WTC11 (cell line): ENCODE data around the gene CDH13. TPM values are rescaled to one million over a fixed set of nuclear protein-coding genes. Genes with fewer than 3 reads are reported as not detected.

ENCODE experiments used
- ATAC-seq: fragments of 200-7000 bp; cut with Tn5 transposase; 2 replicates; pipeline ENCODE4 v1.10.0; 2021; ENCODE audit warnings: mild to moderate bottlenecking, moderate library complexity
- CTCF ChIA-PET: fragments of 300-600 bp; sonication (Branson Sonifier 250); formaldehyde crosslinking; loops from one replicate; lab custom pipeline; 2021; ENCODE audit warnings: antibody characterized with exemption; lab: Charles Lee
- POLR2A ChIA-PET: fragments of 350-600 bp; sonication (Branson Sonifier 250); formaldehyde crosslinking; loops from one replicate; lab custom pipeline; 2021; ENCODE audit warnings: antibody characterized with exemption; lab: Charles Lee
- DNase-seq: peaks from one replicate; pipeline ENCODE4 v3.0.0; 2021; ENCODE audit warnings: low spot score
- H3K27ac Mint-ChIP-seq: 2 replicates; pipeline ENCODE4 v1.8.0; 2021; ENCODE audit warnings: mixed read lengths
- H3K27me3 Mint-ChIP-seq: 2 replicates; pipeline ENCODE4 v1.8.0; 2021; ENCODE audit warnings: low read depth, mild to moderate bottlenecking, moderate library complexity, mixed read lengths
- H3K36me3 Mint-ChIP-seq: 2 replicates; pipeline ENCODE4 v1.8.0; 2021; ENCODE audit warnings: mixed read lengths
- H3K4me1 Mint-ChIP-seq: 2 replicates; pipeline ENCODE4 v1.8.0; 2022; ENCODE audit warnings: mixed read lengths
- H3K4me3 Mint-ChIP-seq: 2 replicates; pipeline ENCODE4 v1.8.0; 2021; ENCODE audit warnings: mild to moderate bottlenecking, moderate library complexity, mixed read lengths
- H3K9me3 Mint-ChIP-seq: 2 replicates; pipeline ENCODE4 v1.8.0; 2021; ENCODE audit warnings: mixed read lengths
- AFF4 ChIP-seq: sonication (generic); formaldehyde crosslinking; IDR thresholded peaks from 2 replicates; pipeline ENCODE4 v1.8.1; 2023; ENCODE audit warnings: mild to moderate bottlenecking, missing genetic modification reagents, borderline replicate concordance
- CREB1 ChIP-seq: sonication (generic); formaldehyde crosslinking; IDR thresholded peaks from 2 replicates; pipeline ENCODE4 v1.8.0; 2023; ENCODE audit warnings: mild to moderate bottlenecking, missing genetic modification reagents
- E2F1 ChIP-seq: sonication (generic); formaldehyde crosslinking; IDR thresholded peaks from 2 replicates; pipeline ENCODE4 v1.8.0; 2022; ENCODE audit warnings: mild to moderate bottlenecking, missing genetic modification reagents
- ERG ChIP-seq: fragments of 250-450 bp; sonication (Bioruptor Pico); IDR thresholded peaks from 2 replicates; pipeline ENCODE4 v1.8.0; 2021; ENCODE audit warnings: mild to moderate bottlenecking
- ETV6 ChIP-seq: sonication (generic); formaldehyde crosslinking; IDR thresholded peaks from 2 replicates; pipeline ENCODE4 v1.8.1; 2022; ENCODE audit warnings: mild to moderate bottlenecking, missing genetic modification reagents
- FOXP1 ChIP-seq: sonication (generic); formaldehyde crosslinking; IDR thresholded peaks from 2 replicates; pipeline ENCODE4 v1.8.0; 2022; ENCODE audit warnings: missing genetic modification reagents, mild to moderate bottlenecking, moderate library complexity, borderline replicate concordance
- GTF2I ChIP-seq: fragments of 250-450 bp; sonication (Bioruptor Pico); conservative IDR thresholded peaks from 2 replicates; pipeline ENCODE4 v1.4.0; 2021; ENCODE audit warnings: mild to moderate bottlenecking
- JUN ChIP-seq: sonication (generic); formaldehyde crosslinking; IDR thresholded peaks from 2 replicates; pipeline ENCODE4 v1.8.0; 2023; ENCODE audit warnings: mild to moderate bottlenecking, missing genetic modification reagents
- KAT7 ChIP-seq: sonication (generic); formaldehyde crosslinking; IDR thresholded peaks from 2 replicates; pipeline ENCODE4 v1.8.1; 2023; ENCODE audit warnings: missing genetic modification reagents, mild to moderate bottlenecking, borderline replicate concordance
- NR1H2 ChIP-seq: sonication (generic); formaldehyde crosslinking; IDR thresholded peaks from 2 replicates; pipeline ENCODE4 v1.9.0; 2021; ENCODE audit warnings: mild to moderate bottlenecking, moderate library complexity, missing genetic modification reagents
- PREB ChIP-seq: sonication (generic); formaldehyde crosslinking; IDR thresholded peaks from 2 replicates; pipeline ENCODE4 v1.8.1; 2022; ENCODE audit warnings: mild to moderate bottlenecking, missing genetic modification reagents, moderate library complexity, borderline replicate concordance
- ZBTB21 ChIP-seq: sonication (generic); formaldehyde crosslinking; IDR thresholded peaks from 2 replicates; pipeline ENCODE4 v1.8.1; 2023; ENCODE audit warnings: mild to moderate bottlenecking, missing genetic modification reagents, borderline replicate concordance
- ZNF219 ChIP-seq: sonication (generic); formaldehyde crosslinking; IDR thresholded peaks from 2 replicates; pipeline ENCODE4 v1.8.0; 2023; ENCODE audit warnings: missing genetic modification reagents, mild to moderate bottlenecking, borderline replicate concordance
- total RNA-seq: library from RNA; stranded (reverse); gene quantifications from 3 replicates; pipeline ENCODE4 v1.2.3, GENCODE V29; 2021
- TF ChIP-seq, protein P1 (sequence below): sonication (generic); formaldehyde crosslinking; IDR thresholded peaks from 2 replicates; pipeline ENCODE4 v1.8.0; 2022; ENCODE audit warnings: missing genetic modification reagents
- TF ChIP-seq, protein P2 (sequence below): sonication (generic); formaldehyde crosslinking; IDR thresholded peaks from 2 replicates; pipeline ENCODE4 v1.8.1; 2022; ENCODE audit warnings: missing genetic modification reagents, borderline replicate concordance

Gene CDH13
- total RNA-seq, 1 experiment from 2014 or later, result 0.81 TPM

DNA sequence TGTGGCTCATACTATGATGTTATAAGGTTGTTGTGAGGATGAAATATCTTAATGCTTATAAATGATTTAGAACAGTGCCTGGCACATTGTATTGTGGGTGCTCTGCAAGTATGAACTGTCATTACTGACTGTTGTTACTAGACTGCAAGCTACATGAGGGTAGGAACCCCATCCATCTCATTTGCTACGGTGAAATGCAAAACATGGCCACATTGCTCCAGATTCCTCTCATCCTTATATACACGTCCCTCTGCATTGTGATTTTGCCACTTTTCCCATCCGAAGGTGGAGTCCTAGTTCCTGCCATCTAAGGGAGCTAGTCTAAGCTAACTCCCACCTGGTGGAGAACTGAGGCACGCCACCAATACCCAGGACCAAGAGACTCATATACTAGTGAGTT is 1210.8 kb downstream of the CDH13 start:
- peaks cover 1% of the 10 kb centered on the region; the same call in 1 of the 2 replicates for H3K27me3 Mint-ChIP-seq
- ATAC-seq (no peak), DNase-seq (no peak)
- POLR2A ChIA-PET, result no interaction called here
- peak overlapping the region; percentile 81 for H3K27ac Mint-ChIP-seq
- peaks cover 18% of the 10 kb centered on the region for H3K9me3 Mint-ChIP-seq
- TF ChIP-seq, protein P1, sequence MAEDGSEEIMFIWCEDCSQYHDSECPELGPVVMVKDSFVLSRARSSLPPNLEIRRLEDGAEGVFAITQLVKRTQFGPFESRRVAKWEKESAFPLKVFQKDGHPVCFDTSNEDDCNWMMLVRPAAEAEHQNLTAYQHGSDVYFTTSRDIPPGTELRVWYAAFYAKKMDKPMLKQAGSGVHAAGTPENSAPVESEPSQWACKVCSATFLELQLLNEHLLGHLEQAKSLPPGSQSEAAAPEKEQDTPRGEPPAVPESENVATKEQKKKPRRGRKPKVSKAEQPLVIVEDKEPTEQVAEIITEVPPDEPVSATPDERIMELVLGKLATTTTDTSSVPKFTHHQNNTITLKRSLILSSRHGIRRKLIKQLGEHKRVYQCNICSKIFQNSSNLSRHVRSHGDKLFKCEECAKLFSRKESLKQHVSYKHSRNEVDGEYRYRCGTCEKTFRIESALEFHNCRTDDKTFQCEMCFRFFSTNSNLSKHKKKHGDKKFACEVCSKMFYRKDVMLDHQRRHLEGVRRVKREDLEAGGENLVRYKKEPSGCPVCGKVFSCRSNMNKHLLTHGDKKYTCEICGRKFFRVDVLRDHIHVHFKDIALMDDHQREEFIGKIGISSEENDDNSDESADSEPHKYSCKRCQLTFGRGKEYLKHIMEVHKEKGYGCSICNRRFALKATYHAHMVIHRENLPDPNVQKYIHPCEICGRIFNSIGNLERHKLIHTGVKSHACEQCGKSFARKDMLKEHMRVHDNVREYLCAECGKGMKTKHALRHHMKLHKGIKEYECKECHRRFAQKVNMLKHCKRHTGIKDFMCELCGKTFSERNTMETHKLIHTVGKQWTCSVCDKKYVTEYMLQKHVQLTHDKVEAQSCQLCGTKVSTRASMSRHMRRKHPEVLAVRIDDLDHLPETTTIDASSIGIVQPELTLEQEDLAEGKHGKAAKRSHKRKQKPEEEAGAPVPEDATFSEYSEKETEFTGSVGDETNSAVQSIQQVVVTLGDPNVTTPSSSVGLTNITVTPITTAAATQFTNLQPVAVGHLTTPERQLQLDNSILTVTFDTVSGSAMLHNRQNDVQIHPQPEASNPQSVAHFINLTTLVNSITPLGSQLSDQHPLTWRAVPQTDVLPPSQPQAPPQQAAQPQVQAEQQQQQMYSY, result peak; percentile 76
- TF ChIP-seq E2F1 (CRISPR knock-in tag), result no peak
- no peak for TF ChIP-seq NR1H2 (CRISPR knock-in tag)
- no peak for TF ChIP-seq KAT7
- no peak for TF ChIP-seq ZNF219 (CRISPR knock-in tag)
- H3K4me1 Mint-ChIP-seq, result peaks cover 75% of the 10 kb centered on the region
- H3K36me3 Mint-ChIP-seq, result peaks cover 16% of the 10 kb centered on the region
- no peak overlapping the region for H3K4me3 Mint-ChIP-seq
- CTCF ChIA-PET, result interaction anchor here (0.6 kb wide), 1 partner anchor 453 kb away, joined by 3 read pairs; no protein-coding TSS in a partner anchor

DNA sequence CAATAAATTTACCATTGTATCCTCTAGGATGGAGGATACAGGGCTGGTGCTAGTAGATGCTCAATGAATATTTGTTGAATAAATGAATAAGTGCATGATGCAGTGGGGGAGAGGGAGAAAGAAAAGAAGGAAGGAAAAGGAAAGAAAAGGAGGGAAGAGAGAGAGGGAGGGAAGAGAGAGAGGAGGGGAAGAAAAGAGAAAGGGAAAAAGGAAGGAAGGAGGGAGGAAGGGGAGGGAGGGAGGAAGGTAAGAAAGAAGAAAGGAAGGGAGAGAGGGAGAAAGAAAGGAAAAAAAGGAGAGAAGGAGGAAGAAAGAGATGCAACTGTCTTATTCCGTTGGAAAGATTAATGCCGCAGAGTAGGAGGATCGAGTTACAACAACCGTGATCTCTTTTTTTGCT is 1211.4 kb downstream of the CDH13 start:
- no peak for ATAC-seq
- POLR2A ChIA-PET, result no interaction called here
- Mint-ChIP-seq H3K4me1 (peaks cover 80% of the 10 kb centered on the region), H3K4me3 (no peak overlapping the region), H3K9me3 (peaks cover 12% of the 10 kb centered on the region), H3K27me3 (no peaks in the 10 kb centered on the region), H3K27ac (peak overlapping the region; percentile 81)
- TF ChIP-seq, protein P2, sequence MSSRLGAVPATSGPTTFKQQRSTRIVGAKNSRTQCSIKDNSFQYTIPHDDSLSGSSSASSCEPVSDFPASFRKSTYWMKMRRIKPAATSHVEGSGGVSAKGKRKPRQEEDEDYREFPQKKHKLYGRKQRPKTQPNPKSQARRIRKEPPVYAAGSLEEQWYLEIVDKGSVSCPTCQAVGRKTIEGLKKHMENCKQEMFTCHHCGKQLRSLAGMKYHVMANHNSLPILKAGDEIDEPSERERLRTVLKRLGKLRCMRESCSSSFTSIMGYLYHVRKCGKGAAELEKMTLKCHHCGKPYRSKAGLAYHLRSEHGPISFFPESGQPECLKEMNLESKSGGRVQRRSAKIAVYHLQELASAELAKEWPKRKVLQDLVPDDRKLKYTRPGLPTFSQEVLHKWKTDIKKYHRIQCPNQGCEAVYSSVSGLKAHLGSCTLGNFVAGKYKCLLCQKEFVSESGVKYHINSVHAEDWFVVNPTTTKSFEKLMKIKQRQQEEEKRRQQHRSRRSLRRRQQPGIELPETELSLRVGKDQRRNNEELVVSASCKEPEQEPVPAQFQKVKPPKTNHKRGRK, result peak; percentile 88; the same call in 1 of the 2 replicates
- TF ChIP-seq ZBTB21, result no peak
- TF ChIP-seq, all 79 proteins: peak for 1
- CTCF ChIA-PET, result no interaction called here
- peaks cover 10% of the 10 kb centered on the region for H3K36me3 Mint-ChIP-seq
- DNase-seq, result no peak

DNA sequence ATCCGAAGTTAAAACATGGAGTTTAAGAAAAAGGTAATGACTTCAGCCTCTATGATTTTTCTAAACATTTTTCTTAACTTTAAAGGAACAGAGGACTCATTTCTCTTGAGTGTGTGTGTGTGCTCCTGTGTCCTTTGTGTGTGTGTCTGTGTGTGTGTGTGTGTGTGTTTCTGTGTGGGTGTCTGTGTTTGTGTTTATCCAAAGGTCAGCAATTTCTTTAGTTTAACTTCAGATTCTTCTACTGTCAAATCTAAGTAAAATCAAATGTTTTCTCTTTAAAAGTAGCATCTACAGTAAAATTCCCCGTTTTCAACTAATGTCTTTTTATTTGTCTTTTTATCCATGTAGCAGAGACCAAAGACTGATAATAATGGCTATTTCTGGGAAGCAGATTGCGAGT is 1212.8 kb downstream of the CDH13 start:
- CTCF ChIA-PET, result no interaction called here
- POLR2A ChIA-PET, result no interaction called here
- ATAC-seq, result no peak
- DNase-seq, result no peak
- H3K4me1 Mint-ChIP-seq, result peaks cover 94% of the 10 kb centered on the region
- H3K36me3 Mint-ChIP-seq, result no peaks in the 10 kb centered on the region
- H3K27ac Mint-ChIP-seq, result peak overlapping the region; percentile 100
- peaks cover 5% of the 10 kb centered on the region; the same call in 1 of the 2 replicates for H3K9me3 Mint-ChIP-seq
- H3K27me3 Mint-ChIP-seq, result no peaks in the 10 kb centered on the region
- H3K4me3 Mint-ChIP-seq, result no peak overlapping the region
- TF ChIP-seq PREB (CRISPR knock-in tag), result no peak
- no peak for TF ChIP-seq JUN (CRISPR knock-in tag)
- TF ChIP-seq ERG (CRISPR knock-in tag), result no peak
- no peak for TF ChIP-seq ETV6 (CRISPR knock-in tag)
- TF ChIP-seq AFF4, result no peak
- TF ChIP-seq FOXP1 (CRISPR knock-in tag), result no peak
- TF ChIP-seq GTF2I (CRISPR knock-in tag), result no peak
- TF ChIP-seq CREB1 (CRISPR knock-in tag), result no peak
- no peak for TF ChIP-seq NR1H2 (CRISPR knock-in tag)
